ENCODE measurements around the gene TMCO6.

DNA sequence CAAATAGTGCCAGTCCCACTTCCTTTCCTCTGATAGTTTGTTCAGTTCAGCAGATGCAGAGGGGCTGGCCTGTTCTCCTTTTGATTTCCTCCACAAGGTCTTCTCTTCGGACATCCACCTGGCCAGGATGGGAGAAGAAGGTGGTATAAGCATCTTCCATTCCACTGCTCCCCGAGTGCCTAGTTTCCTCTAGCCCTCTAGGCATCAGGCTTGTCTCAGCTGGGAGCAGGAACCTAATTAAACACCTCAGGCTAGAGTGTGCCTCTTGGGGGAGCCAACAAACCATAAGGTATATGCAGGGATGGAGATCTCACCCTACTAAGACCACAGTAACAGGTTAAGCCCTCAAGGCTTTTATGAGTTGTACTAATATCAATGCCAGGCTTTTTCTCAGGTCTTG lies 35.0 kb downstream of the TMCO6 start:
- TF ChIP-seq RAD21 (IDR thresholded peaks at IDR 0.05 in 1 of 2, conservative IDR thresholded peaks at IDR 0.05 in 1 of 2; ENCODE audit: low read depth in 2 of 2, low read length in 2 of 2) (no peak), EP300 (IDR thresholded peaks at IDR 0.05; ENCODE audit: borderline replicate concordance in 1 of 2, low read depth in 2 of 2, low read length in 2 of 2) (no peak), GTF2F1 (IDR thresholded peaks at IDR 0.05; ENCODE audit: borderline replicate concordance, low read depth, low read length) (no peak), CBX8 (IDR thresholded peaks at IDR 0.05; ENCODE audit: borderline replicate concordance, low read depth, low read length) (no peak)
- TF ChIP-seq, protein P1, sequence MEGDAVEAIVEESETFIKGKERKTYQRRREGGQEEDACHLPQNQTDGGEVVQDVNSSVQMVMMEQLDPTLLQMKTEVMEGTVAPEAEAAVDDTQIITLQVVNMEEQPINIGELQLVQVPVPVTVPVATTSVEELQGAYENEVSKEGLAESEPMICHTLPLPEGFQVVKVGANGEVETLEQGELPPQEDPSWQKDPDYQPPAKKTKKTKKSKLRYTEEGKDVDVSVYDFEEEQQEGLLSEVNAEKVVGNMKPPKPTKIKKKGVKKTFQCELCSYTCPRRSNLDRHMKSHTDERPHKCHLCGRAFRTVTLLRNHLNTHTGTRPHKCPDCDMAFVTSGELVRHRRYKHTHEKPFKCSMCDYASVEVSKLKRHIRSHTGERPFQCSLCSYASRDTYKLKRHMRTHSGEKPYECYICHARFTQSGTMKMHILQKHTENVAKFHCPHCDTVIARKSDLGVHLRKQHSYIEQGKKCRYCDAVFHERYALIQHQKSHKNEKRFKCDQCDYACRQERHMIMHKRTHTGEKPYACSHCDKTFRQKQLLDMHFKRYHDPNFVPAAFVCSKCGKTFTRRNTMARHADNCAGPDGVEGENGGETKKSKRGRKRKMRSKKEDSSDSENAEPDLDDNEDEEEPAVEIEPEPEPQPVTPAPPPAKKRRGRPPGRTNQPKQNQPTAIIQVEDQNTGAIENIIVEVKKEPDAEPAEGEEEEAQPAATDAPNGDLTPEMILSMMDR (IDR thresholded peaks at IDR 0.05; ENCODE audit: control extremely low read depth in 1 of 3, insufficient read depth in 1 of 3, low read depth in 1 of 3, low read length in 3 of 3): no peak

Data from H1 (cell line).